ENCODE data around the gene KRTAP10-1.
"Not testable (repeated sequence)": the region's sequence is repeated elsewhere in the genome, so short reads cannot be mapped to it uniquely, and the experiment has no call there.

KRTAP10-1 gene

DNA sequence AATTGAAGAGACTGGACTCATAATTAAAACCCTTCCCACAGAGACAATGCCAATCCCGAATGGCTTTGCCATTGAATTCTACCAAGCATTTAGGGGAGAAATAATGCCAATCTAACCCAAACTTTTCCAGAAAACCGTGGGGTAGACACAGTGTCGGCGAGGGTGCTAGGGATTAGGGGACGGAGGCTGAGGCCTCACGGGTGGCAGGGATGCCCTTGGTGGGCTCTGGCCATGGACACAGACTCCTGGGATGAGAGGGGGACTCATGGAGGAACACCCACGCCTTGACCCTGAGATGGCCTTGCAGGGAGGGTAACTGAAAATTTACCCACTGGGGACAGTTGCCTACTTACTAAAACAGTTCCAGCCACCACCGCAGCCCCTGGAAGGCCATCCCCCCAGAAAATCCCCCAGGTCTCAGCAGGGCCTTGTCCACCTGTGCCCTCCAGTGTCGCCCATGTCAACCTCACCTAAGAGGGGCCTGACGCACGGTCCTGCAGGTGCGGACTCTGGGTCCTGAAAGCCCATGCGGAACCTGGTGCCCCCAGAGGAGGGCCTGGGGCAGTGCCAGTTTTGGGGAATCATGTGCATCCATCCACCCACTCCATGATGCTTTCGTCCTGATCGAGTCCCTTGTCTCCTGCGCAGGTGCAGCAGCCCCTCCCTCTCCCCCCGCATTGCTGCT lies 38.5 kb upstream of the KRTAP10-1 start:
- Histone ChIP-seq H3K36me3 (ENCODE audit: control insufficient read depth, insufficient read depth, low read length) (no peaks in the 10 kb centered on the region), H2BK15ac (replicated peaks; ENCODE audit: low read depth) (no peak overlapping the region), H3K9ac (ENCODE audit: low read length) (no peak overlapping the region), H3K4me1 (ENCODE audit: control insufficient read depth, low read depth, low read length) (no peaks in the 10 kb centered on the region), H3K4me2 (ENCODE audit: low read length) (no peak overlapping the region), H4K8ac (ENCODE audit: low read depth, low read length) (no peak overlapping the region), H3K4me3 (ENCODE audit: low read length) (no peak overlapping the region), H3K23ac (ENCODE audit: low read length) (no peak overlapping the region), H3K79me1 (ENCODE audit: low read length) (no peaks in the 10 kb centered on the region), H3K18ac (ENCODE audit: low read length) (no peak overlapping the region), H4K5ac (ENCODE audit: low read length) (no peak overlapping the region), H3K79me2 (ENCODE audit: control insufficient read depth, insufficient read depth, low read length) (no peaks in the 10 kb centered on the region), H3K27me3 (ENCODE audit: insufficient read depth, low read length, poor library complexity) (no peaks in the 10 kb centered on the region), H2BK5ac (ENCODE audit: low read length) (no peak overlapping the region), H3K56ac (ENCODE audit: low read length) (no peak overlapping the region), H2BK120ac (ENCODE audit: low read depth, low read length) (no peak overlapping the region), H3K27ac (ENCODE audit: low read depth, low read length) (no peak overlapping the region), H2AK5ac (ENCODE audit: low read length) (no peak overlapping the region), H3K4ac (ENCODE audit: low read depth, low read length) (no peak overlapping the region)
- no peak for DNase-seq
- WGBS (ENCODE audit: extremely low coverage, insufficient coverage, low lambda C conversion rate), result no CpG with 5 or more reads among the region's 17 CpGs

- Histone ChIP-seq H3K27me3 (ENCODE audit: insufficient read depth, low read length, poor library complexity) (no peaks in the 10 kb centered on the region), H2AK5ac (ENCODE audit: low read length) (no peak overlapping the region), H3K4me3 (ENCODE audit: low read length) (no peak overlapping the region), H3K23ac (ENCODE audit: low read length) (no peak overlapping the region), H3K56ac (ENCODE audit: low read length) (no peak overlapping the region), H3K79me1 (ENCODE audit: low read length) (no peaks in the 10 kb centered on the region), H3K4ac (ENCODE audit: low read depth, low read length) (no peak overlapping the region), H3K27ac (ENCODE audit: low read depth, low read length) (no peak overlapping the region), H2BK120ac (ENCODE audit: low read depth, low read length) (no peak overlapping the region), H4K5ac (ENCODE audit: low read length) (no peak overlapping the region), H3K4me2 (ENCODE audit: low read length) (no peak overlapping the region), H3K36me3 (ENCODE audit: control insufficient read depth, insufficient read depth, low read length) (no peaks in the 10 kb centered on the region), H3K18ac (ENCODE audit: low read length) (no peak overlapping the region), H4K8ac (ENCODE audit: low read depth, low read length) (no peak overlapping the region), H3K9ac (ENCODE audit: low read length) (no peak overlapping the region), H2BK15ac (replicated peaks; ENCODE audit: low read depth) (no peak overlapping the region), H3K4me1 (ENCODE audit: control insufficient read depth, low read depth, low read length) (no peaks in the 10 kb centered on the region), H2BK5ac (ENCODE audit: low read length) (no peak overlapping the region), H3K79me2 (ENCODE audit: control insufficient read depth, insufficient read depth, low read length) (no peaks in the 10 kb centered on the region)
- no CpG with 5 or more reads among the region's 10 CpGs for WGBS (ENCODE audit: extremely low coverage, insufficient coverage, low lambda C conversion rate)
- no peak for DNase-seq
Measured at GRCh38 chr21:44576025-44576420, 36.0 kb upstream of the KRTAP10-1 start.

- Histone ChIP-seq H4K5ac (ENCODE audit: low read length) (no peak overlapping the region), H3K4ac (ENCODE audit: low read depth, low read length) (no peak overlapping the region), H2BK15ac (replicated peaks; ENCODE audit: low read depth) (no peak overlapping the region), H2BK120ac (ENCODE audit: low read depth, low read length) (no peak overlapping the region), H4K8ac (ENCODE audit: low read depth, low read length) (no peak overlapping the region), H3K79me2 (ENCODE audit: control insufficient read depth, insufficient read depth, low read length) (no peaks in the 10 kb centered on the region), H3K27me3 (ENCODE audit: insufficient read depth, low read length, poor library complexity) (no peaks in the 10 kb centered on the region), H3K56ac (ENCODE audit: low read length) (no peak overlapping the region), H2BK5ac (ENCODE audit: low read length) (no peak overlapping the region), H3K27ac (ENCODE audit: low read depth, low read length) (no peak overlapping the region), H3K79me1 (ENCODE audit: low read length) (no peaks in the 10 kb centered on the region), H3K4me2 (ENCODE audit: low read length) (no peak overlapping the region), H3K23ac (ENCODE audit: low read length) (no peak overlapping the region), H3K4me3 (ENCODE audit: low read length) (no peak overlapping the region), H3K36me3 (ENCODE audit: control insufficient read depth, insufficient read depth, low read length) (no peaks in the 10 kb centered on the region), H2AK5ac (ENCODE audit: low read length) (no peak overlapping the region), H3K18ac (ENCODE audit: low read length) (no peak overlapping the region), H3K9ac (ENCODE audit: low read length) (no peak overlapping the region), H3K4me1 (ENCODE audit: control insufficient read depth, low read depth, low read length) (no peaks in the 10 kb centered on the region)
- no peak for DNase-seq
- no CpG with 5 or more reads among the region's 20 CpGs for WGBS (ENCODE audit: extremely low coverage, insufficient coverage, low lambda C conversion rate)
Measured at GRCh38 chr21:44575307-44576024, 35.5 kb upstream of the KRTAP10-1 start.

- H3K79me2 ChIP-seq (ENCODE audit: control insufficient read depth, insufficient read depth, low read length), result no peaks in the 10 kb centered on the region
- no peaks in the 10 kb centered on the region for H3K4me1 ChIP-seq (ENCODE audit: control insufficient read depth, low read depth, low read length)
- H3K27ac ChIP-seq (ENCODE audit: low read depth, low read length), result no peak overlapping the region
- DNase-seq, result peak; percentile 11
- H3K4me3 ChIP-seq (ENCODE audit: low read length), result no peak overlapping the region
- H2BK15ac ChIP-seq (replicated peaks; ENCODE audit: low read depth), result no peak overlapping the region
- H4K5ac ChIP-seq (ENCODE audit: low read length), result no peak overlapping the region
- no CpG with 5 or more reads among the region's 21 CpGs for WGBS (ENCODE audit: extremely low coverage, insufficient coverage, low lambda C conversion rate)
- H3K79me1 ChIP-seq (ENCODE audit: low read length), result no peaks in the 10 kb centered on the region
- H2AK5ac ChIP-seq (ENCODE audit: low read length), result no peak overlapping the region
- H3K56ac ChIP-seq (ENCODE audit: low read length), result no peak overlapping the region
- H3K36me3 ChIP-seq (ENCODE audit: control insufficient read depth, insufficient read depth, low read length), result no peaks in the 10 kb centered on the region
- H2BK120ac ChIP-seq (ENCODE audit: low read depth, low read length), result no peak overlapping the region
- H4K8ac ChIP-seq (ENCODE audit: low read depth, low read length), result no peak overlapping the region
- no peak overlapping the region for H3K4me2 ChIP-seq (ENCODE audit: low read length)
- no peak overlapping the region for H2BK5ac ChIP-seq (ENCODE audit: low read length)
- H3K27me3 ChIP-seq (ENCODE audit: insufficient read depth, low read length, poor library complexity), result no peaks in the 10 kb centered on the region
- no peak overlapping the region for H3K4ac ChIP-seq (ENCODE audit: low read depth, low read length)
- H3K9ac ChIP-seq (ENCODE audit: low read length), result no peak overlapping the region
- H3K23ac ChIP-seq (ENCODE audit: low read length), result no peak overlapping the region
- H3K18ac ChIP-seq (ENCODE audit: low read length), result no peak overlapping the region
Measured at GRCh38 chr21:44574457-44575306, 34.7 kb upstream of the KRTAP10-1 start.

DNA sequence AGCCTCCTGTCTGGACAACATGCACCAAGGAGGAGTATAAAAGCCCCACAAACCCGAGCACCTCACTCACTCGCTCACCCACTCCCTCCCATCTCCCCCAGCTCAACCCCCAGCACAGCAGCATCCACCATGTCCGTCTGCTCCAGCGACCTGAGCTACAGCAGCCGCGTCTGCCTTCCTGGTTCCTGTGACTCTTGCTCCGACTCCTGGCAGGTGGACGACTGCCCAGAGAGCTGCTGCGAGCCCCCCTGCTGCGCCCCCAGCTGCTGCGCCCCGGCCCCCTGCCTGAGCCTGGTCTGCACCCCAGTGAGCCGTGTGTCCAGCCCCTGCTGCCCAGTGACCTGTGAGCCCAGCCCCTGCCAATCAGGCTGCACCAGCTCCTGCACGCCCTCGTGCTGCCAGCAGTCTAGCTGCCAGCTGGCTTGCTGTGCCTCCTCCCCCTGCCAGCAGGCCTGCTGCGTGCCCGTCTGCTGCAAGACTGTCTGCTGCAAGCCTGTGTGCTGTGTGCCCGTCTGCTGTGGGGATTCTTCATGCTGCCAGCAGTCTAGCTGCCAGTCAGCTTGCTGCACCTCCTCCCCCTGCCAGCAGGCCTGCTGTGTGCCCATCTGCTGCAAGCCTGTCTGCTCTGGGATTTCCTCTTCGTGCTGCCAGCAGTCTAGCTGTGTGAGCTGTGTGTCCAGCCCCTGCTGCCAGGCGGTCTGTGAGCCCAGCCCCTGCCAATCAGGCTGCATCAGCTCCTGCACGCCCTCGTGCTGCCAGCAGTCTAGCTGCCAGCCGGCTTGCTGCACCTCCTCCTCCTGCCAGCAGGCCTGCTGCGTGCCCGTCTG lies 33.8 kb upstream of the KRTAP10-1 start, which contains the start of gene KRTAP10-4:
KRTAP10-4 (plus strand) TSS at position 100 of the 827 bp plus-strand sequence; CDS start at position 130, 30 bp downstream.
- not testable (repeated sequence) for H3K4me3 ChIP-seq (ENCODE audit: low read length); H4K8ac ChIP-seq (ENCODE audit: low read depth, low read length); H2BK15ac ChIP-seq (replicated peaks; ENCODE audit: low read depth); H3K23ac ChIP-seq (ENCODE audit: low read length); H3K27ac ChIP-seq (ENCODE audit: low read depth, low read length); H3K4me2 ChIP-seq (ENCODE audit: low read length); H3K9ac ChIP-seq (ENCODE audit: low read length); H4K5ac ChIP-seq (ENCODE audit: low read length); H3K4ac ChIP-seq (ENCODE audit: low read depth, low read length); H2AK5ac ChIP-seq (ENCODE audit: low read length); H3K36me3 ChIP-seq (ENCODE audit: control insufficient read depth, insufficient read depth, low read length); H2BK120ac ChIP-seq (ENCODE audit: low read depth, low read length); H3K4me1 ChIP-seq (ENCODE audit: control insufficient read depth, low read depth, low read length); H3K56ac ChIP-seq (ENCODE audit: low read length); DNase-seq; H2BK5ac ChIP-seq (ENCODE audit: low read length); H3K18ac ChIP-seq (ENCODE audit: low read length); H3K79me1 ChIP-seq (ENCODE audit: low read length); H3K79me2 ChIP-seq (ENCODE audit: control insufficient read depth, insufficient read depth, low read length); H3K27me3 ChIP-seq (ENCODE audit: insufficient read depth, low read length, poor library complexity)
- WGBS (ENCODE audit: extremely low coverage, insufficient coverage, low lambda C conversion rate), result no CpG with 5 or more reads among the region's 25 CpGs

Data from mesendoderm (in vitro differentiated cells).